ENCODE results near the gene NKIRAS2.

NKIRAS2 gene

DNA sequence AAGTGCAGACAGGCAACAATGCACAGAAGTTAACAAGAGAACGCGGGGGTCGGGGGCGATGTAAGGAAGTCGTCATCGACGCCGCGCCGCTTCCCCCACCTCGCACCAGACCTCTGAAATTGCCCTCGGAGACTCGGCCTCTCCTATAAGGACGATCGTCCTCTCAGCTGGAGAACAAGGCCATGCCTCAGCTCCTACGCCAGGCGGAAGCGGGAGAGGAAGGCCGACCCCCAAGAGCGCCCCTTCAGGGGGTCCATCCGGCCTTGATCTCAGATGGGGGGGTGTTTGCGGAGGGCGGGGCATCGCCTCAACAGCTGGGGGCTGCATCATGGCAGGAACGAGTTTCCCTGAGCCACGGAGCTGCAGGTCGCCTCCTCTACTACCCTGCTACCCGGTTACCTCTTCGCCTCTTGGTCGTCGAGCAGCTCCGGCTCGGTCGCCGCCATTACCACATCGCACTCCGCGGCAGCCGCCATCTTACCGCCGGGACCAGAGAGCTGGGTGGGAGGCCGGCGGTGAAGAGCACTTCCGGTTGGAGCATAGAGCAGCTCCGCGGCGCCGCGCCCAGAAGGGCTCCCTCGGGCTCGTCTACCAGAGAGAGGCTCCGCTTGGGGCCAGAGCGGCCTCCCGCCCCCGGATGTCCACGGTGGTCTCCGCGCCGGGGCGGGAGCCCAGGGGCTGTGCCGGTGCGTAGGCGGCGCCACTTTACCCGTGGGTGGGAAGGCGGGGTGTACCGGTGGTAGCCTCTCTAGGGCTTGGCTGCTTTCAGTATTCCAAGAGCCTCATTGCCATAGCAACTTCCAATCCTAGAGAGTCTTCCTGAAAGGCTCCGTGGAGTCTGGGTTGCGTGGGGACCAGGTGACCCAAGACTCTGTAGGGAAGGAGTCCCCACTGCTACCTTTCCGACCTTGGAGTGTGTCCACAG lies 2.7 kb upstream of the NKIRAS2 start, which contains the start of gene DNAJC7 (continued):
- TF ChIP-seq, protein P1, sequence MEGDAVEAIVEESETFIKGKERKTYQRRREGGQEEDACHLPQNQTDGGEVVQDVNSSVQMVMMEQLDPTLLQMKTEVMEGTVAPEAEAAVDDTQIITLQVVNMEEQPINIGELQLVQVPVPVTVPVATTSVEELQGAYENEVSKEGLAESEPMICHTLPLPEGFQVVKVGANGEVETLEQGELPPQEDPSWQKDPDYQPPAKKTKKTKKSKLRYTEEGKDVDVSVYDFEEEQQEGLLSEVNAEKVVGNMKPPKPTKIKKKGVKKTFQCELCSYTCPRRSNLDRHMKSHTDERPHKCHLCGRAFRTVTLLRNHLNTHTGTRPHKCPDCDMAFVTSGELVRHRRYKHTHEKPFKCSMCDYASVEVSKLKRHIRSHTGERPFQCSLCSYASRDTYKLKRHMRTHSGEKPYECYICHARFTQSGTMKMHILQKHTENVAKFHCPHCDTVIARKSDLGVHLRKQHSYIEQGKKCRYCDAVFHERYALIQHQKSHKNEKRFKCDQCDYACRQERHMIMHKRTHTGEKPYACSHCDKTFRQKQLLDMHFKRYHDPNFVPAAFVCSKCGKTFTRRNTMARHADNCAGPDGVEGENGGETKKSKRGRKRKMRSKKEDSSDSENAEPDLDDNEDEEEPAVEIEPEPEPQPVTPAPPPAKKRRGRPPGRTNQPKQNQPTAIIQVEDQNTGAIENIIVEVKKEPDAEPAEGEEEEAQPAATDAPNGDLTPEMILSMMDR (tag by site-specific recombination; IDR thresholded peaks at IDR 0.05), result peak; percentile 66
- TF ChIP-seq ZNF501 (tag by site-specific recombination; IDR thresholded peaks at IDR 0.05), result peak; percentile 79
- peak; percentile 94 for TF ChIP-seq PATZ1 (tag by site-specific recombination; IDR thresholded peaks at IDR 0.05)
- peak; percentile 80 for TF ChIP-seq SP7 (tag by site-specific recombination; IDR thresholded peaks at IDR 0.05)
- peak; percentile 98 for TF ChIP-seq EGR2 (tag by site-specific recombination; IDR thresholded peaks at IDR 0.05; ENCODE audit: low read depth)
- TF ChIP-seq ZNF341 (tag by site-specific recombination; IDR thresholded peaks at IDR 0.05; ENCODE audit: low read depth), result peak; percentile 88
- TF ChIP-seq ZNF670 (tag by site-specific recombination; IDR thresholded peaks at IDR 0.05; ENCODE audit: low read depth), result no peak
- peak; percentile 73 for TF ChIP-seq KLF9 (tag by site-specific recombination; IDR thresholded peaks at IDR 0.05; ENCODE audit: low read depth)
- no peak for TF ChIP-seq GLI2 (tag by site-specific recombination; IDR thresholded peaks at IDR 0.05; ENCODE audit: borderline replicate concordance, low read depth)
- peak; percentile 49 for TF ChIP-seq FEZF1 (tag by site-specific recombination; IDR thresholded peaks at IDR 0.05)
- peak; percentile 56 for TF ChIP-seq ZNF843 (tag by site-specific recombination; IDR thresholded peaks at IDR 0.05)
- peak; percentile 84 for TF ChIP-seq ZBTB17 (tag by site-specific recombination; IDR thresholded peaks at IDR 0.05)
- peak; percentile 30; the same call in 1 of the 2 replicates for TF ChIP-seq KLF10 (tag by site-specific recombination; IDR thresholded peaks at IDR 0.05)
- TF ChIP-seq ZNF624 (tag by site-specific recombination; IDR thresholded peaks at IDR 0.05), result no peak
- TF ChIP-seq ZNF76 (tag by site-specific recombination; IDR thresholded peaks at IDR 0.05; ENCODE audit: borderline replicate concordance, low read depth), result peak; percentile 84; the same call in 1 of the 2 replicates
- 0 out of 2 replicates have a peak, but pooled peaks have one; percentile 38 for TF ChIP-seq ZNF18 (tag by site-specific recombination; IDR thresholded peaks at IDR 0.05)
- TF ChIP-seq ZNF837 (tag by site-specific recombination; IDR thresholded peaks at IDR 0.05), result no peak
- no peak for TF ChIP-seq ZNF558 (tag by site-specific recombination; IDR thresholded peaks at IDR 0.05)
- TF ChIP-seq ZSCAN30 (tag by site-specific recombination; IDR thresholded peaks at IDR 0.05), result peak; percentile 12; the same call in 1 of the 2 replicates
- TF ChIP-seq IKZF3 (tag by site-specific recombination; IDR thresholded peaks at IDR 0.05), result peak; percentile 74; the same call in 1 of the 2 replicates
- TF ChIP-seq, protein P2, sequence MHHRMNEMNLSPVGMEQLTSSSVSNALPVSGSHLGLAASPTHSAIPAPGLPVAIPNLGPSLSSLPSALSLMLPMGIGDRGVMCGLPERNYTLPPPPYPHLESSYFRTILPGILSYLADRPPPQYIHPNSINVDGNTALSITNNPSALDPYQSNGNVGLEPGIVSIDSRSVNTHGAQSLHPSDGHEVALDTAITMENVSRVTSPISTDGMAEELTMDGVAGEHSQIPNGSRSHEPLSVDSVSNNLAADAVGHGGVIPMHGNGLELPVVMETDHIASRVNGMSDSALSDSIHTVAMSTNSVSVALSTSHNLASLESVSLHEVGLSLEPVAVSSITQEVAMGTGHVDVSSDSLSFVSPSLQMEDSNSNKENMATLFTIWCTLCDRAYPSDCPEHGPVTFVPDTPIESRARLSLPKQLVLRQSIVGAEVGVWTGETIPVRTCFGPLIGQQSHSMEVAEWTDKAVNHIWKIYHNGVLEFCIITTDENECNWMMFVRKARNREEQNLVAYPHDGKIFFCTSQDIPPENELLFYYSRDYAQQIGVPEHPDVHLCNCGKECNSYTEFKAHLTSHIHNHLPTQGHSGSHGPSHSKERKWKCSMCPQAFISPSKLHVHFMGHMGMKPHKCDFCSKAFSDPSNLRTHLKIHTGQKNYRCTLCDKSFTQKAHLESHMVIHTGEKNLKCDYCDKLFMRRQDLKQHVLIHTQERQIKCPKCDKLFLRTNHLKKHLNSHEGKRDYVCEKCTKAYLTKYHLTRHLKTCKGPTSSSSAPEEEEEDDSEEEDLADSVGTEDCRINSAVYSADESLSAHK (tag by site-specific recombination; IDR thresholded peaks at IDR 0.05), result no peak
- TF ChIP-seq ZNF600 (tag by site-specific recombination; IDR thresholded peaks at IDR 0.05), result 0 out of 2 replicates have a peak, but pooled peaks have one; percentile 18
- TF ChIP-seq ZNF621 (tag by site-specific recombination; IDR thresholded peaks at IDR 0.05), result no peak
- peak; percentile 99 for TF ChIP-seq ZEB2 (tag by site-specific recombination; IDR thresholded peaks at IDR 0.05)
- no peak for TF ChIP-seq ZNF473 (tag by site-specific recombination; IDR thresholded peaks at IDR 0.05)
- TF ChIP-seq, protein P3, sequence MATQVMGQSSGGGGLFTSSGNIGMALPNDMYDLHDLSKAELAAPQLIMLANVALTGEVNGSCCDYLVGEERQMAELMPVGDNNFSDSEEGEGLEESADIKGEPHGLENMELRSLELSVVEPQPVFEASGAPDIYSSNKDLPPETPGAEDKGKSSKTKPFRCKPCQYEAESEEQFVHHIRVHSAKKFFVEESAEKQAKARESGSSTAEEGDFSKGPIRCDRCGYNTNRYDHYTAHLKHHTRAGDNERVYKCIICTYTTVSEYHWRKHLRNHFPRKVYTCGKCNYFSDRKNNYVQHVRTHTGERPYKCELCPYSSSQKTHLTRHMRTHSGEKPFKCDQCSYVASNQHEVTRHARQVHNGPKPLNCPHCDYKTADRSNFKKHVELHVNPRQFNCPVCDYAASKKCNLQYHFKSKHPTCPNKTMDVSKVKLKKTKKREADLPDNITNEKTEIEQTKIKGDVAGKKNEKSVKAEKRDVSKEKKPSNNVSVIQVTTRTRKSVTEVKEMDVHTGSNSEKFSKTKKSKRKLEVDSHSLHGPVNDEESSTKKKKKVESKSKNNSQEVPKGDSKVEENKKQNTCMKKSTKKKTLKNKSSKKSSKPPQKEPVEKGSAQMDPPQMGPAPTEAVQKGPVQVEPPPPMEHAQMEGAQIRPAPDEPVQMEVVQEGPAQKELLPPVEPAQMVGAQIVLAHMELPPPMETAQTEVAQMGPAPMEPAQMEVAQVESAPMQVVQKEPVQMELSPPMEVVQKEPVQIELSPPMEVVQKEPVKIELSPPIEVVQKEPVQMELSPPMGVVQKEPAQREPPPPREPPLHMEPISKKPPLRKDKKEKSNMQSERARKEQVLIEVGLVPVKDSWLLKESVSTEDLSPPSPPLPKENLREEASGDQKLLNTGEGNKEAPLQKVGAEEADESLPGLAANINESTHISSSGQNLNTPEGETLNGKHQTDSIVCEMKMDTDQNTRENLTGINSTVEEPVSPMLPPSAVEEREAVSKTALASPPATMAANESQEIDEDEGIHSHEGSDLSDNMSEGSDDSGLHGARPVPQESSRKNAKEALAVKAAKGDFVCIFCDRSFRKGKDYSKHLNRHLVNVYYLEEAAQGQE (tag by site-specific recombination; IDR thresholded peaks at IDR 0.05), result peak; percentile 49
- TF ChIP-seq YY1 (tag by site-specific recombination; IDR thresholded peaks at IDR 0.05), result peak; percentile 99
- 0 out of 2 replicates have a peak, but pooled peaks have one; percentile 32 for TF ChIP-seq ZBTB21 (tag by site-specific recombination; IDR thresholded peaks at IDR 0.05)

All from HEK293 (cell line).